Esophagus muscularis mucosa (tissue), 4 donors: ENCODE measurements around the gene CCRL2.

Source experiments
- EP300 ChIP-seq: sonication (generic); formaldehyde crosslinking; IDR thresholded peaks from one replicate; pipeline ENCODE4 v1.6.1; 2017; ENCODE audit warnings: antibody characterized with exemption
- POLR2A ChIP-seq: fragments of 450-650 bp; IDR thresholded peaks from one replicate; pipeline ENCODE4 v1.6.1; 2017; ENCODE audit warnings: antibody characterized with exemption, moderate library complexity, mild to moderate bottlenecking, low read depth
- TF ChIP-seq, protein P1 (sequence below), 3 experiments: fragments of 200-600 bp in 2 of 3; fragments of 450-650 bp in 1 of 3; sonication (generic) in 2 of 3; IDR thresholded peaks; one replicate each; pipeline ENCODE4 v1.5.1; 2017 to 2019; ENCODE audit warnings: antibody characterized with exemption in 3 of 3, mild to moderate bottlenecking in 2 of 3, moderate library complexity in 1 of 3

GRCh38 chr3:46448721-46449120, 41.7 kb downstream of the CCRL2 start:
- TF ChIP-seq POLR2A (no peak), EP300 (no peak)
- TF ChIP-seq, protein P1, sequence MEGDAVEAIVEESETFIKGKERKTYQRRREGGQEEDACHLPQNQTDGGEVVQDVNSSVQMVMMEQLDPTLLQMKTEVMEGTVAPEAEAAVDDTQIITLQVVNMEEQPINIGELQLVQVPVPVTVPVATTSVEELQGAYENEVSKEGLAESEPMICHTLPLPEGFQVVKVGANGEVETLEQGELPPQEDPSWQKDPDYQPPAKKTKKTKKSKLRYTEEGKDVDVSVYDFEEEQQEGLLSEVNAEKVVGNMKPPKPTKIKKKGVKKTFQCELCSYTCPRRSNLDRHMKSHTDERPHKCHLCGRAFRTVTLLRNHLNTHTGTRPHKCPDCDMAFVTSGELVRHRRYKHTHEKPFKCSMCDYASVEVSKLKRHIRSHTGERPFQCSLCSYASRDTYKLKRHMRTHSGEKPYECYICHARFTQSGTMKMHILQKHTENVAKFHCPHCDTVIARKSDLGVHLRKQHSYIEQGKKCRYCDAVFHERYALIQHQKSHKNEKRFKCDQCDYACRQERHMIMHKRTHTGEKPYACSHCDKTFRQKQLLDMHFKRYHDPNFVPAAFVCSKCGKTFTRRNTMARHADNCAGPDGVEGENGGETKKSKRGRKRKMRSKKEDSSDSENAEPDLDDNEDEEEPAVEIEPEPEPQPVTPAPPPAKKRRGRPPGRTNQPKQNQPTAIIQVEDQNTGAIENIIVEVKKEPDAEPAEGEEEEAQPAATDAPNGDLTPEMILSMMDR (IDR thresholded peaks at IDR 0.05): no peak
